Measurements from ENCODE around the gene CCDC24. TPM values are rescaled to one million over a fixed set of nuclear protein-coding genes. Genes with fewer than 3 reads are reported as not detected.

The CCDC24 gene
- total RNA-seq, 5 donors from 2014 or later (not counting 1 experiment from before 2014, with no cell fraction given) = 0.50 to 4.3 (median 1.7) TPM

DNA sequence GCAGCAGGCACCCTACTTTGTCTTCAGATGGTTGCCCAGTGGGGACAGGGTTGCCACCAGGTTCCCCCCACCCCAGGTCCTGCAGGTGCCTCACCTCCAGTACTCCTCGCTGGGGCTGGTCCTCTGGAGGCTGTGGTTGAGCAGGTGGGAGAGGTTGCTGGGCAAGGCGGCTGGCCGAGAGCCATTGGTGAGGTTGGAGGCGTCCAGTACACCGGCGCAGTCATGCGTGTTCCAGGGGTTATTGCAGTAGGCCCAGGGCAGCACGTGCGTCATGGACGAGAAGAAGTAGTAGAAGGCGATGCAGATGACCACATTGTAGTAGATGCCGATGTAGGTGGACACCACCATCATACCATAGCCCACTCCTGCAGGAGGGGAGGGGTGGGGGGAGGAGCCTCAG, 16.9 kb downstream of the CCDC24 start:
- H3K27ac ChIP-seq (ENCODE audit: low read length) = no peak overlapping the region
- no peak for ATAC-seq (replicated peaks in 1 of 4)
- no peaks in the 10 kb centered on the region for H3K36me3 ChIP-seq (ENCODE audit: control insufficient read depth in 2 of 2, extremely low read depth in 1 of 2, insufficient read depth in 1 of 2, low read length in 1 of 2)
- H3K9me3 Mint-ChIP-seq = no peaks in the 10 kb centered on the region
- DNase-seq = no peak
- WGBS (ENCODE audit: insufficient coverage) = 90% methylated on average over 7 of the region's 12 CpGs
- no peak overlapping the region for H3K4me3 ChIP-seq (ENCODE audit: control insufficient read depth in 1 of 2, extremely low read depth in 1 of 2, low read length in 1 of 2)
- H3K36me3 Mint-ChIP-seq = no peaks in the 10 kb centered on the region
- ChIA-PET CTCF (interaction anchor here in 1 of 2 donors (0.7 kb wide), 1 partner anchor 11 kb away, joined by 6 read pairs; no protein-coding TSS in a partner anchor), POLR2A (no interaction called here)
- peaks cover 0 to 4% of the 10 kb centered on the region in 2 experiments for H3K27me3 ChIP-seq (replicated peaks in 1 of 2; ENCODE audit: control insufficient read depth in 2 of 2, extremely low read depth in 1 of 2, insufficient read depth in 2 of 2, low read length in 1 of 2)
- no peaks in the 10 kb centered on the region for H3K27me3 Mint-ChIP-seq
- peaks cover 6 to 9% (median 7%) of the 10 kb centered on the region in 3 donors for H3K4me1 Mint-ChIP-seq
- H3K9me3 ChIP-seq = no peaks in the 10 kb centered on the region
- peaks cover 4 to 7% of the 10 kb centered on the region in 2 experiments for H3K4me1 ChIP-seq (ENCODE audit: control insufficient read depth in 1 of 2, extremely low read depth in 1 of 2, insufficient read depth in 2 of 2, low read length in 2 of 2)
- no peak overlapping the region for H3K27ac Mint-ChIP-seq
- no peak overlapping the region for H3K4me3 Mint-ChIP-seq

GRCh38 chr1:44010935-44011471, 19.6 kb downstream of the CCDC24 start:
- H3K36me3 Mint-ChIP-seq = no peaks in the 10 kb centered on the region
- no peak overlapping the region for H3K27ac Mint-ChIP-seq
- Histone ChIP-seq H3K27me3 (replicated peaks in 1 of 2; ENCODE audit: control insufficient read depth in 2 of 2, extremely low read depth in 1 of 2, insufficient read depth in 2 of 2, low read length in 1 of 2) (peaks cover 0 to 14% of the 10 kb centered on the region in 2 experiments), H3K4me1 (ENCODE audit: control insufficient read depth in 1 of 2, extremely low read depth in 1 of 2, insufficient read depth in 2 of 2, low read length in 2 of 2) (peaks cover 5 to 14% of the 10 kb centered on the region in 2 experiments), H3K36me3 (ENCODE audit: control insufficient read depth in 2 of 2, extremely low read depth in 1 of 2, insufficient read depth in 1 of 2, low read length in 1 of 2) (no peaks in the 10 kb centered on the region), H3K27ac (ENCODE audit: low read length) (no peak overlapping the region), H3K4me3 (ENCODE audit: control insufficient read depth in 1 of 2, extremely low read depth in 1 of 2, low read length in 1 of 2) (no peak overlapping the region), H3K9me3 (no peaks in the 10 kb centered on the region)
- H3K4me3 Mint-ChIP-seq = no peak overlapping the region
- CTCF ChIA-PET = interaction anchor here in 1 of 2 donors (0.6 kb wide), 1 partner anchor 253 kb away, joined by 3 read pairs; no protein-coding TSS in a partner anchor
- no peak for DNase-seq
- H3K4me1 Mint-ChIP-seq = peaks cover 7 to 22% (median 12%) of the 10 kb centered on the region in 3 donors
- ATAC-seq (replicated peaks in 1 of 4) = no peak
- POLR2A ChIA-PET = no interaction called here
- H3K9me3 Mint-ChIP-seq = no peaks in the 10 kb centered on the region
- no CpG with 5 or more reads among the region's 11 CpGs for WGBS (ENCODE audit: insufficient coverage)
- H3K27me3 Mint-ChIP-seq = no peaks in the 10 kb centered on the region

GRCh38 chr1:44012404-44012803, 21.0 kb downstream of the CCDC24 start:
- no peaks in the 10 kb centered on the region for H3K9me3 ChIP-seq
- Mint-ChIP-seq H3K27ac (no peak overlapping the region), H3K36me3 (no peaks in the 10 kb centered on the region), H3K4me3 (no peak overlapping the region), H3K4me1 (peaks cover 7 to 22% (median 12%) of the 10 kb centered on the region in 3 donors), H3K27me3 (no peaks in the 10 kb centered on the region), H3K9me3 (no peaks in the 10 kb centered on the region)
- ChIA-PET CTCF (no interaction called here), POLR2A (interaction anchor here in 1 of 2 donors (0.6 kb wide), 1 partner anchor 38 kb away, joined by 6 read pairs; the partner anchor contains the start of gene ATP6V0B)
- H3K4me1 ChIP-seq (ENCODE audit: control insufficient read depth in 1 of 2, extremely low read depth in 1 of 2, insufficient read depth in 2 of 2, low read length in 2 of 2) = peaks cover 5 to 14% of the 10 kb centered on the region in 2 experiments
- H3K27ac ChIP-seq (ENCODE audit: low read length) = no peak overlapping the region
- peaks cover 0 to 24% of the 10 kb centered on the region in 2 experiments for H3K27me3 ChIP-seq (replicated peaks in 1 of 2; ENCODE audit: control insufficient read depth in 2 of 2, extremely low read depth in 1 of 2, insufficient read depth in 2 of 2, low read length in 1 of 2)
- no peak overlapping the region for H3K4me3 ChIP-seq (ENCODE audit: control insufficient read depth in 1 of 2, extremely low read depth in 1 of 2, low read length in 1 of 2)
- no peaks in the 10 kb centered on the region for H3K36me3 ChIP-seq (ENCODE audit: control insufficient read depth in 2 of 2, extremely low read depth in 1 of 2, insufficient read depth in 1 of 2, low read length in 1 of 2)
- peak in 1 of 35 experiments; percentile 8 for DNase-seq
- no peak for ATAC-seq (replicated peaks in 1 of 4)
- 86% methylated on average over 1 of the region's 2 CpGs for WGBS (ENCODE audit: insufficient coverage)

- H3K4me3 ChIP-seq (ENCODE audit: control insufficient read depth in 1 of 2, extremely low read depth in 1 of 2, low read length in 1 of 2) = no peak overlapping the region
- peak overlapping the region in 1 of 2 donors; percentile 22 for H3K27ac Mint-ChIP-seq
- H3K27me3 ChIP-seq (replicated peaks in 1 of 2; ENCODE audit: control insufficient read depth in 2 of 2, extremely low read depth in 1 of 2, insufficient read depth in 2 of 2, low read length in 1 of 2) = peaks cover 0 to 24% of the 10 kb centered on the region in 2 experiments
- H3K27me3 Mint-ChIP-seq = no peaks in the 10 kb centered on the region
- no peak overlapping the region for H3K27ac ChIP-seq (ENCODE audit: low read length)
- no peaks in the 10 kb centered on the region for H3K9me3 ChIP-seq
- WGBS (ENCODE audit: insufficient coverage) = 31% methylated on average over 13 of the region's 13 CpGs
- no peaks in the 10 kb centered on the region for H3K9me3 Mint-ChIP-seq
- H3K36me3 ChIP-seq (ENCODE audit: control insufficient read depth in 2 of 2, extremely low read depth in 1 of 2, insufficient read depth in 1 of 2, low read length in 1 of 2) = no peaks in the 10 kb centered on the region
- H3K4me1 ChIP-seq (ENCODE audit: control insufficient read depth in 1 of 2, extremely low read depth in 1 of 2, insufficient read depth in 2 of 2, low read length in 2 of 2) = peaks cover 5 to 14% of the 10 kb centered on the region in 2 experiments
- ChIA-PET POLR2A (interaction anchor here in 1 of 2 donors (0.6 kb wide), 1 partner anchor 38 kb away, joined by 6 read pairs; the partner anchor contains the start of gene ATP6V0B), CTCF (no interaction called here)
- H3K4me1 Mint-ChIP-seq = peaks cover 7 to 22% (median 12%) of the 10 kb centered on the region in 3 donors
- H3K36me3 Mint-ChIP-seq = no peaks in the 10 kb centered on the region
- DNase-seq (peak in 1 of 35 experiments; percentile 15), ATAC-seq (replicated peaks in 1 of 4) (peak in 3 of 4 experiments; percentile 37 to 72 (median 40))
- no peak overlapping the region for H3K4me3 Mint-ChIP-seq
Measured at GRCh38 chr1:44012941-44013609, 21.7 kb downstream of the CCDC24 start.

- DNase-seq (no peak), ATAC-seq (replicated peaks in 1 of 4) (no peak)
- H3K4me3 Mint-ChIP-seq = no peak overlapping the region
- no peak overlapping the region for H3K27ac Mint-ChIP-seq
- 72% methylated on average over 4 of the region's 5 CpGs for WGBS (ENCODE audit: insufficient coverage)
- H3K36me3 Mint-ChIP-seq = no peaks in the 10 kb centered on the region
- POLR2A ChIA-PET = no interaction called here
- no peaks in the 10 kb centered on the region for H3K27me3 Mint-ChIP-seq
- H3K27ac ChIP-seq (ENCODE audit: low read length) = no peak overlapping the region
- CTCF ChIA-PET = no interaction called here
- peaks cover 7 to 22% (median 12%) of the 10 kb centered on the region in 3 donors for H3K4me1 Mint-ChIP-seq
- H3K36me3 ChIP-seq (ENCODE audit: control insufficient read depth in 2 of 2, extremely low read depth in 1 of 2, insufficient read depth in 1 of 2, low read length in 1 of 2) = no peaks in the 10 kb centered on the region
- H3K27me3 ChIP-seq (replicated peaks in 1 of 2; ENCODE audit: control insufficient read depth in 2 of 2, extremely low read depth in 1 of 2, insufficient read depth in 2 of 2, low read length in 1 of 2) = peaks cover 0 to 24% of the 10 kb centered on the region in 2 experiments
- H3K9me3 Mint-ChIP-seq = no peaks in the 10 kb centered on the region
- H3K4me1 ChIP-seq (ENCODE audit: control insufficient read depth in 1 of 2, extremely low read depth in 1 of 2, insufficient read depth in 2 of 2, low read length in 2 of 2) = peaks cover 5 to 14% of the 10 kb centered on the region in 2 experiments
- H3K4me3 ChIP-seq (ENCODE audit: control insufficient read depth in 1 of 2, extremely low read depth in 1 of 2, low read length in 1 of 2) = no peak overlapping the region
- H3K9me3 ChIP-seq = no peaks in the 10 kb centered on the region
Measured at GRCh38 chr1:44013949-44014348, 22.6 kb downstream of the CCDC24 start.

GRCh38 chr1:44014365-44015104, 23.1 kb downstream of the CCDC24 start:
- Histone ChIP-seq H3K27me3 (replicated peaks in 1 of 2; ENCODE audit: control insufficient read depth in 2 of 2, extremely low read depth in 1 of 2, insufficient read depth in 2 of 2, low read length in 1 of 2) (peaks cover 0 to 24% of the 10 kb centered on the region in 2 experiments), H3K9me3 (no peaks in the 10 kb centered on the region), H3K4me1 (ENCODE audit: control insufficient read depth in 1 of 2, extremely low read depth in 1 of 2, insufficient read depth in 2 of 2, low read length in 2 of 2) (peaks cover 5 to 14% of the 10 kb centered on the region in 2 experiments), H3K27ac (ENCODE audit: low read length) (no peak overlapping the region), H3K36me3 (ENCODE audit: control insufficient read depth in 2 of 2, extremely low read depth in 1 of 2, insufficient read depth in 1 of 2, low read length in 1 of 2) (no peaks in the 10 kb centered on the region), H3K4me3 (ENCODE audit: control insufficient read depth in 1 of 2, extremely low read depth in 1 of 2, low read length in 1 of 2) (no peak overlapping the region)
- WGBS (ENCODE audit: insufficient coverage) = 80% methylated on average over 8 of the region's 8 CpGs
- Mint-ChIP-seq H3K27ac (no peak overlapping the region), H3K27me3 (no peaks in the 10 kb centered on the region), H3K9me3 (no peaks in the 10 kb centered on the region), H3K4me3 (no peak overlapping the region), H3K4me1 (peaks cover 7 to 22% (median 12%) of the 10 kb centered on the region in 3 donors), H3K36me3 (no peaks in the 10 kb centered on the region)
- ATAC-seq (replicated peaks in 1 of 4) = no peak
- CTCF ChIA-PET = interaction anchor here in 1 of 2 donors (0.6 kb wide), 1 partner anchor 32 kb away, joined by 4 read pairs; no protein-coding TSS in a partner anchor
- no peak for DNase-seq
- POLR2A ChIA-PET = no interaction called here
